Measurements from ENCODE around the gene BCOR.

BCOR gene

GRCh38 chrX:40102393-40103381 lies 4.9 kb upstream of the BCOR start:
- ATAC-seq = no peak
- TF ChIP-seq OSR1 (CRISPR knock-in tag; IDR thresholded peaks at IDR 0.05) (no peak), SNAI2 (CRISPR knock-in tag; IDR thresholded peaks at IDR 0.05) (no peak), ZFP3 (CRISPR knock-in tag; IDR thresholded peaks at IDR 0.05) (no peak), PPARA (CRISPR knock-in tag; IDR thresholded peaks at IDR 0.05; ENCODE audit: borderline replicate concordance) (no peak), TOX (CRISPR knock-in tag; IDR thresholded peaks at IDR 0.05; ENCODE audit: borderline replicate concordance) (no peak), CREB5 (CRISPR knock-in tag; IDR thresholded peaks at IDR 0.05; ENCODE audit: low read depth) (no peak), ZNF8 (CRISPR knock-in tag; IDR thresholded peaks at IDR 0.05) (no peak), ARNTL (CRISPR knock-in tag; IDR thresholded peaks at IDR 0.05; ENCODE audit: borderline replicate concordance, low read depth) (no peak), ZC3H10 (CRISPR knock-in tag; IDR thresholded peaks at IDR 0.05) (no peak), ZNF565 (CRISPR knock-in tag; conservative IDR thresholded peaks at IDR 0.05; ENCODE audit: low read depth) (no peak), GLIS3 (CRISPR knock-in tag; IDR thresholded peaks at IDR 0.05) (no peak), CSDC2 (CRISPR knock-in tag; IDR thresholded peaks at IDR 0.05) (no peak), ISL1 (CRISPR knock-in tag; IDR thresholded peaks at IDR 0.05) (no peak), TSHZ2 (CRISPR knock-in tag; IDR thresholded peaks at IDR 0.05) (no peak), RARB (CRISPR knock-in tag; IDR thresholded peaks at IDR 0.05) (no peak)

- ATAC-seq = no peak
Measured at GRCh38 chrX:40101430-40101802, 3.7 kb upstream of the BCOR start.

More at GRCh38 chrX:40101430-40101802, 3.7 kb upstream of the BCOR start:
- TF ChIP-seq ZNF70 (CRISPR knock-in tag; IDR thresholded peaks at IDR 0.05) (no peak), CSDC2 (CRISPR knock-in tag; IDR thresholded peaks at IDR 0.05) (no peak), GLIS3 (CRISPR knock-in tag; IDR thresholded peaks at IDR 0.05) (no peak), RARB (CRISPR knock-in tag; IDR thresholded peaks at IDR 0.05) (no peak), TSHZ2 (CRISPR knock-in tag; IDR thresholded peaks at IDR 0.05) (no peak), ISL1 (CRISPR knock-in tag; IDR thresholded peaks at IDR 0.05) (no peak), TCF4 (CRISPR knock-in tag; IDR thresholded peaks at IDR 0.05; ENCODE audit: borderline replicate concordance) (no peak), ZFP3 (CRISPR knock-in tag; IDR thresholded peaks at IDR 0.05) (no peak), BACH2 (CRISPR knock-in tag; IDR thresholded peaks at IDR 0.05; ENCODE audit: borderline replicate concordance) (no peak), POU6F1 (CRISPR knock-in tag; IDR thresholded peaks at IDR 0.05; ENCODE audit: borderline replicate concordance, low read depth) (no peak), SNAI2 (CRISPR knock-in tag; IDR thresholded peaks at IDR 0.05) (no peak), ZNF8 (CRISPR knock-in tag; IDR thresholded peaks at IDR 0.05) (no peak), CSRNP3 (CRISPR knock-in tag; IDR thresholded peaks at IDR 0.05) (no peak), ARNTL (CRISPR knock-in tag; IDR thresholded peaks at IDR 0.05; ENCODE audit: borderline replicate concordance, low read depth) (no peak), OSR1 (CRISPR knock-in tag; IDR thresholded peaks at IDR 0.05) (no peak), TOX (CRISPR knock-in tag; IDR thresholded peaks at IDR 0.05; ENCODE audit: borderline replicate concordance) (no peak), ZNF565 (CRISPR knock-in tag; conservative IDR thresholded peaks at IDR 0.05; ENCODE audit: low read depth) (no peak), ESRRG (CRISPR knock-in tag; IDR thresholded peaks at IDR 0.05) (no peak)

All from SK-N-SH treated with all-trans-retinoic acid at 6 μM for 48 hours (cell line).